ENCODE data around the gene UBE2G1.
"Not testable (repeated sequence)": the region's sequence is repeated elsewhere in the genome, so short reads cannot be mapped to it uniquely, and the experiment has no call there.

Gene UBE2G1

DNA sequence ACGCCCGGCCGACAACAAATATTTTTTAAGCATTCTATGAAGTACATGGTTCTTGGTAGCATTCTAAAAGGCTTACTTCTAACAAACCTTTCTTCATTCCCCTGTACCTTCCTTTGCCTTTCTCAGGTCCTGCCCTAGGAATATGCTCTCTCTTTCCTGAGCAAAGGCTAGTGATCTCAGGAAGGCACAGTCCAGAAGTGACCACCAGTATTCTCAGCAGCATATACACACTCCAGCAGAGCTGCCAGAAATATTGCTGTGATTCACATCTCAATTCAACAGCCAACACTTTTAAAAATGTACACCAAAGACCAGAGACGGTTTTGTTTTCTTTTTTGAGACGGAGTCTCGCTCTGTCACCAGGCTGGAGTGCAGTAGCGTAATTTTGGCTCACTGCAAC is 61.3 kb downstream of the UBE2G1 start:
- no peak for DNase-seq

- peak in 18 of 51 donors; percentile 3 to 75 (median 16) for DNase-seq
Measured at GRCh38 chr17:4304417-4305027, 62.0 kb downstream of the UBE2G1 start.

- DNase-seq: peak in 42 of 51 donors; percentile 4 to 74 (median 40)
Measured at GRCh38 chr17:4301066-4301465, 65.4 kb downstream of the UBE2G1 start.

DNA sequence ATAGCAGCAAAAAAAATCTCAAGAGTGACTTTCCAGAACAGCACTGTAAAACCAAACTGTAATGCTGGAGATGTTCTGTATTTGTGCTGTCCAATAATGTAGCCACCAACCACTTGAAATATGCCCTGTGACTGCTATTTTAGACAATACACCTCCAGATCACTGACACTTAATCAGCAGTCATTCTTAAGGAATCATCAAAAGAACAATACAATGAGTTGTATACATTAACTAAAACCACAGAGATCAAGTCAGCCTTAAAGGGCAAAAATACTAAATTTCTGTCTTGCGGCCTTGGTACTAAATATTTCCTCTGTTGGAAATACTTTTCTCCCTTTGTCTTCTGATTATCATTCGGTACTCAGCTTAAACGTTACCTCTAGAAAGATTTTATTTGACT is 69.1 kb downstream of the UBE2G1 start:
- DNase-seq: no peak

DNA sequence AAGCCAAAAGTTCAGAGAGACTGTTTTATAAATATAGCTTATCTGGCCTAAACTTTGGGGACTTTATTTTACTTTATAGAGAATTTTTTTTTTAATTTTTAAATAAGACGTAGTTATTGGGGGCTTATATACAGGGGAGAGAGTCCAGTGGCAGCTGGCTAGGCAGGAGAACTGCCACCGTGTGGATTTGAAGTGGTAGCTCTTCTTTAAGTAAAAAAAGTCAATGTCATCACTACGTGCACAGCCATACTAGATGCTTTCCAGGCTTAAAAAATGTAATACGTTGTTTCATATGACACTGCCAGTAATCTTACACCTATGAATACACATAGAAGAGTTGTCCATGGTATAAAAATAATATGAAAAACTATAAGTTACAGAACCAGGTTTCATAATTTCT is 70.8 kb downstream of the UBE2G1 start:
- no peak for DNase-seq

DNA sequence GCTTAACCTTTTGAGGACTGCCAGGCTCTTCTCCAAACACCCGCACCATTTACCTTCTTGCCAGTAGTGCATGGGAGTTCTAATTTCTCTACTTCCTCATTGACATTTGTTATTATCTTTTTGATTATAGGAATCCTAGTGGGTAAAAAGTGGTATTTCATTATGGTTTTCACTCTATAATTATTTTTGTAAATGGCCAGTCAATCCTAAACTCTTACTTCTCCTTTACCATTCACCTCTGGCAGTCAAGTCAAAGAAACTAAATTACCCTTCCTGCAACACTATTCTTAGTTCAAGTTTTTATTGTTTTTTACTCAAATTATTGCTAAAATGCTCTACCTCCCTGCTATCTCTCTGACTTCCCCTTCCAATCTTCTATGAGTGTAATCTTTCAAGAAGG is 72.9 kb downstream of the UBE2G1 start:
- DNase-seq: no peak

GRCh38 chr17:4287710-4288109 is 78.8 kb downstream of the UBE2G1 start:
- no peak for DNase-seq

GRCh38 chr17:4276514-4276913 is 90.0 kb downstream of the UBE2G1 start:
- peak in 1 of 51 donors; percentile 24 for DNase-seq

- DNase-seq: no peak
Measured at GRCh38 chr17:4272972-4273368, 93.5 kb downstream of the UBE2G1 start.

DNA sequence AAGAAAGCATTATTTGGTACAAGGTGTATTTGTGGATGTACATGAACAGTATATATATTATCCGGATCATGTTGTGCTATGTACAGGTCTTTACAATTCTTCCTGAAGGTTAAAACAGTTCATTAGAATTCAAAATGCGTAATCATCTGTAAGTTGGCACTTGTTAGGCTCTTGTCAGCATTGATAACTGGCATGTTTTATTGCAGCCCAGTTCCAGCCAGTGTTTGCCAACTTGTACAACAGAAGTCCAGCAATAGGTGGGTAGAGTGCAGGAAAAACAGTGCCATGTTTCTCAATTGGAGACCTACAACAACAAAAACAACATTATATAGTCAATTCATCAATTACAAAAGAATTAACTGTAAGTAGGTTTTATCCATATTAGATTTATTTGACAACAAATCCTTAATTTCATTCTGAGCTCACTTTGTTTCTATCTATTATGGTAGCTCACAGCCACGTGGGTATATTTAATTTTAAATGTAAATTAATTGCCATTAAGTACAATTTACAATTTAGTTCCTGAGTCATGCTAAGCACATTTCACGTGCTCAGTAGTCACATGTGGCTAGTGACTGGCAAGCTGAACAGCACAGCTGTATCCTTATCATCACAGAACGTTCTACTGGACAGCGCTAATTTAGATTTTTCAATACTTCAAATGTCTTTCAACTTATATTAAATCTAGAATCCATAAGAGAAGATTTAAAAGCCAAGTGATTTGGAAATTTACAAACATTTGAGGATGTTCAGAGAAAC is 94.1 kb downstream of the UBE2G1 start:
- DNase-seq: peak in 5 of 51 donors; percentile 3 to 23 (median 6)

GRCh38 chr17:4270736-4271135 is 95.7 kb downstream of the UBE2G1 start:
- peak in 1 of 51 donors; percentile 7 for DNase-seq

GRCh38 chr17:4269915-4270314 is 96.6 kb downstream of the UBE2G1 start:
- DNase-seq: no peak

GRCh38 chr17:4267402-4267801 is 99.1 kb downstream of the UBE2G1 start:
- no peak for DNase-seq

DNA sequence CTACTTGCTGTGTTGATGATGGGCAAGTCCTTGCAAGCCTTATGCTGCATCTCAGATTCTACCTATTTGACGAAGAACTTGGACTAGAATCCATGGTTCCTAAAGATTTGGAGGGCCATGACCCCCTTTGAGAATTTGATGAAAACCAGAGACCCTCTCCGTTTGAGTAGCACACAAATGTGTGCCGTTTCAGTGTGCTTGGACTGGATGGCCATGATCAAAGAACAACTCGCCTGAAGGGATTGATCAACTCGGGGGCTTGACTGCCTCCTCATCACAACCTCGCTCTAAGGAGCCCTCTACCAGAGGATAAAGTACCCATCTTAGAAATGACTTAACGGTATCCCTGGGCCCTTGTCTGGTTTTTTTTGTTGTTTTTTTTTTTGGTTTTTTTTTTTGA is 99.9 kb downstream of the UBE2G1 start:
- no peak for DNase-seq

DNA sequence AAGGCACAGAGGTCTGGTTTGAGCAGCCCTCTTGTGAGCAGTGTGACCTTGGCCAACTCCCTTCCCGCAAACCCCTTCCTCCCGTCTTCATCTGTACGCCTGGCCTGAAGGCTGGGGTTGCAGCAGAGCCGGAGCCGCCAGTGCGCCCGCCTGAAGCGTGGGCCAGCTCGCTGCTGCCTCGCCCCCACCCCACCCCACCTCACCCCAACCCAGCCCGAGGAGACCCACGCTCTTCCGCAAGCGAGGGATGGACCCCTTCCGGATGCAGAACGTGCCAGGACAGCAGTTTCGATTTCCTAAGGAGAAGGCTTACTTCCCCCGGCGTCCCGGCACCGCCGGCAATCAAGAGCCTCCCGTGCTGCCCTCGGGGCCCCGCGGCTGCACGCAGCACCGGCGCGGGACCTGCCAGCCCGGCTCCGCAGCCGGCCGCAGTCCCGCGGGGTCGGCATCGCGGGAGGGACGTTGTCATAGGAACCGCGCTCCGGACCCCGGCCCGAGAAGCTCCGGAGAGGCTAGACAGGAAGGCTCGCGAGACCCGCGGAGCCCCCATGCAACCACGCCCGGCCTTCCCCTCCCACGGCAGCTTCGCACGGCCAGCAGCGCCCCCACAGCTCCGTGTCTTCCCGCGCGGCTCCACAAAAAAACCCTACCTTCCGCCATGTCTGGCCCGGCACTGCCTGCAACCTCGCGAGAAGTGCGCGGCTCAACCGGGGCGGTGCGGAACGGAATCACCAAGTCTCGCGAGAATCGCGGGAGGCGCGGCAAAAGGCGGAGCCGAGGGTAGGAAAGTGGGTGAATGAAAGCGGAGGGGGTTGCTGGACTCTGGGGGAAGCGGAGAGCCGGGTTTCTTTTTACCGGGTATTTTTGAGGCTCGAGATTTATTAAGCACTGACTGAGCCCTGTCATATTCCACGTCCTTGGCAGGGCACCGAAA is 102.9 kb downstream of the UBE2G1 start, which contains the start of gene ANKFY1:
Gene ANKFY1 (minus strand): TSS at position 698 of the 934 bp plus-strand sequence. CDS start 38 bp downstream, at position 660.
- DNase-seq: peak; percentile 45 to 97 (median 89)

DNA sequence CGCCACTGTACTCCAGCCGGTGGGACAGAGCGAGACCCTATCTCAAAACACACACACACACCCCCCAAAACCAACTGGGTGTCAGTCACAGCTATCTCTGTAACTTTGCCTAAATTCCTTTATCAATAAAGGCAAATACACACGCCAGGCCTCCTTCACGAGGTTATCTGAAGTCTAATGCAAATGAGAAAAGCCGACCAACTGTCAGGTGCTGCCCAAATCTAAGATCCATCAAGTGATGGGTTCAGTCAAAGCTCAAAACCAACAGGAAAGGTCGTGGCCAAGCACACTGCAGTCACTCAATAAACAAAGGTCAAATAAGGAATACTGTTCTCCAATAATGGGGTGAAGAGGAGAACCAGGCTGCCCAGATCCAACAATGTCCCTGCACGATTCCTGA is 103.8 kb downstream of the UBE2G1 start:
- no peak for DNase-seq

- DNase-seq: no peak
Measured at GRCh38 chr17:4261452-4261851, 105.0 kb downstream of the UBE2G1 start.

- DNase-seq: no peak
Measured at GRCh38 chr17:4258867-4259266, 107.6 kb downstream of the UBE2G1 start.

- no peak for DNase-seq
Measured at GRCh38 chr17:4256952-4257351, 109.5 kb downstream of the UBE2G1 start.

GRCh38 chr17:4255271-4255670 is 111.2 kb downstream of the UBE2G1 start:
- not testable (repeated sequence) for DNase-seq

DNA sequence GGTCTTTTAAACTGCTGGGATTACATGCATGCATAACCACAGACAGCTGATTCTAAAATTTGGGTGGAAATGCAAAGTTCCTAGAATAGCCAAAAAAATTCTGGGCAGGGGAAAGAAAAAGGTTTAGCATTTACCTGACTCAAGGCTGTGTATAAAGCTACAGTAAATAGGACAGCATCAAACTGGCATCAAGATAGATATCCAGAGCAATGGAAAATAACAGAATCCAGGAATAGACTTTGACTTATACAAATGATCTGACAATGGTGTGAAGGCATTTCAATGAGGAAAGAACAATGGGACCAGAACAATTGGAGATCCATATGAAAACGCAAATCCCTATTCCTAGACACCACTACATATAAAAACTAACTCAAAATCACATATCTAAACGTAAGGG is 115.6 kb downstream of the UBE2G1 start:
- DNase-seq: no peak

GRCh38 chr17:4249452-4250029 is 116.9 kb downstream of the UBE2G1 start:
- DNase-seq: no peak

Data from hypothalamus (tissue), 51 donors.